DOHH2 (cell line): ENCODE data around the gene VPS51.

Experiments used
- H3F3A ChIP-seq: fragments of 200-600 bp; sonication (generic), shearing (Covaris generic); 2 replicates; pipeline ENCODE4 v1.6.0; 2016; ENCODE audit warnings: antibody characterized with exemption, mild to moderate bottlenecking; ENCODE audit not compliant: control insufficient read depth, insufficient read depth
- H3K27ac ChIP-seq: fragments of 200-600 bp; sonication (generic); 2 replicates; pipeline ENCODE4 v1.5.1; 2014; ENCODE audit warnings: low read depth, mild to moderate bottlenecking, low read length, moderate library complexity
- H3K27me3 ChIP-seq: fragments of 200-600 bp; sonication (generic); 2 replicates; pipeline ENCODE4 v1.6.1; 2014; ENCODE audit warnings: mild to moderate bottlenecking, low read length, mixed read lengths; ENCODE audit not compliant: control insufficient read depth
- H3K36me3 ChIP-seq: fragments of 200-600 bp; sonication (generic); 2 replicates; pipeline ENCODE4 v1.6.1; 2014; ENCODE audit warnings: mild to moderate bottlenecking, low read length, moderate library complexity, mixed read lengths; ENCODE audit not compliant: control insufficient read depth
- H3K4me1 ChIP-seq: fragments of 200-600 bp; sonication (generic); 2 replicates; pipeline ENCODE4 v1.6.1; 2014; ENCODE audit warnings: mild to moderate bottlenecking, low read length, mixed read lengths; ENCODE audit not compliant: control insufficient read depth
- H3K4me2 ChIP-seq: fragments of 200-600 bp; sonication (generic); 2 replicates; pipeline ENCODE4 v1.6.0; 2014; ENCODE audit warnings: mild to moderate bottlenecking, low read length, moderate library complexity
- H3K4me3 ChIP-seq: fragments of 200-600 bp; sonication (generic); 2 replicates; pipeline ENCODE4 v1.5.1; 2014; ENCODE audit warnings: mild to moderate bottlenecking, low read length, mixed read lengths
- H3K79me2 ChIP-seq: fragments of 200-600 bp; sonication (generic); 2 replicates; pipeline ENCODE4 v1.6.1; 2014; ENCODE audit warnings: mild to moderate bottlenecking, low read length, mixed read lengths; ENCODE audit not compliant: control insufficient read depth
- H3K9me2 ChIP-seq: fragments of 200-600 bp; sonication (generic); replicated peaks from 2 replicates; pipeline ENCODE4 v1.6.1; 2014; ENCODE audit warnings: mild to moderate bottlenecking, low read length, mixed read lengths; ENCODE audit not compliant: control insufficient read depth
- H3K9me3 ChIP-seq: fragments of 200-600 bp; sonication (generic); 2 replicates; pipeline ENCODE4 v1.6.1; 2014; ENCODE audit warnings: antibody characterized with exemption, low read length, mixed read lengths; ENCODE audit not compliant: control insufficient read depth, insufficient read depth
- H4K20me1 ChIP-seq: fragments of 200-600 bp; sonication (generic); 2 replicates; pipeline ENCODE4 v1.6.0; 2014; ENCODE audit warnings: low read depth, mild to moderate bottlenecking, antibody characterized with exemption, low read length, moderate library complexity; ENCODE audit not compliant: control insufficient read depth, insufficient read depth
- CTCF ChIP-seq: fragments of 200-600 bp; sonication (generic); IDR thresholded peaks from one replicate; pipeline ENCODE4 v1.5.1; 2014; ENCODE audit warnings: antibody characterized with exemption, mild to moderate bottlenecking, low read depth, low read length; ENCODE audit not compliant: poor library complexity, severe bottlenecking
- EZH2phosphoT487 ChIP-seq: fragments of 200-600 bp; sonication (generic); IDR thresholded peaks from 2 replicates; pipeline ENCODE4 v1.6.1; 2017; ENCODE audit warnings: borderline replicate concordance, mild to moderate bottlenecking, antibody characterized with exemption, low read length, moderate library complexity, mixed read lengths

VPS51 gene

DNA sequence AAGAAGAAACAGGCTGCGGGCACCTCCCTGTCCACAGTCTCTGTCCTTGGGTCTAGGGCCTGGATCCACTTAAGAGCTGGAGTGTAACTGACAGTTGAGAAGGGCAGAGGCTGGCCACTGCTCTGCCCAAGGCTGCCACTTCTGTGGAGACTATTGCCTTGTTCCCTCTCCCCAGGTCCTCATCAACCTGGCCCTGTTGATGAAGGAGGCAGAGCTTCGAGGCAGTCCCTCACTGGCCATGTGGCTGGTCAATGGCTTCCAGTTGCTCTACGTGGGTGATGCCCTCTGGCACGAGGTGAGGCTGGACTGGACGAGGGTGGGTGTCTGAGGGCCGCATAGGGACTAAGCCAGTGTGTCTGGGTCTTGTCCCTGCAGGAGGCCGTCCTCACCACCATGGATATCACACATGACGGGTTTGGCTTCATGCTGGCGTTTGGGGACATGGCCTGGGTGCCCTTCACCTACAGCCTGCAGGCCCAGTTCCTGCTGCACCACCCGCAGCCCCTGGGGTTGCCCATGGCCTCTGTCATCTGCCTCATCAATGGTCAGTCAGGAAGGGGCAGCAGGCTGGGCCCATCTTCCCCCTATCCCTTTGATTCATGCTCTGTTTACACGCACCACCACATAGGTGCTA, 18.6 kb downstream of the VPS51 start:
- H3K36me3 ChIP-seq = peaks cover 69% of the 10 kb centered on the region
- H3K4me1 ChIP-seq = peaks cover 74% of the 10 kb centered on the region
- no peaks in the 10 kb centered on the region for H3K9me3 ChIP-seq

GRCh38 chr11:65115361-65116082, 19.5 kb downstream of the VPS51 start:
- Histone ChIP-seq H3K4me3 (peak overlapping the region; percentile 85), H3K9me2 (no peaks in the 10 kb centered on the region), H3K36me3 (peaks cover 74% of the 10 kb centered on the region), H3K27me3 (no peaks in the 10 kb centered on the region), H4K20me1 (no peaks in the 10 kb centered on the region; the same call in 1 of the 2 replicates), H3K4me2 (peak overlapping the region; percentile 91), H3F3A (peaks cover 39% of the 10 kb centered on the region), H3K79me2 (peaks cover 67% of the 10 kb centered on the region), H3K9me3 (no peaks in the 10 kb centered on the region), H3K4me1 (peaks cover 78% of the 10 kb centered on the region), H3K27ac (no peak overlapping the region)
- TF ChIP-seq CTCF (no peak), EZH2phosphoT487 (no peak)

More for the DNA sequence above, 18.6 kb downstream of the VPS51 start:
- TF ChIP-seq EZH2phosphoT487 (no peak), CTCF (no peak)
- H3K9me2 ChIP-seq = no peaks in the 10 kb centered on the region
- no peak overlapping the region for H3K27ac ChIP-seq
- peaks cover 30% of the 10 kb centered on the region for H3F3A ChIP-seq
- H3K4me2 ChIP-seq = peak overlapping the region; percentile 98; the same call in 1 of the 2 replicates
- H3K79me2 ChIP-seq = peaks cover 58% of the 10 kb centered on the region
- no peaks in the 10 kb centered on the region for H3K27me3 ChIP-seq
- H4K20me1 ChIP-seq = no peaks in the 10 kb centered on the region
- no peak overlapping the region for H3K4me3 ChIP-seq

- peak overlapping the region; percentile 80 for H3K27ac ChIP-seq
- no peak for TF ChIP-seq CTCF
- no peak for TF ChIP-seq EZH2phosphoT487
- no peaks in the 10 kb centered on the region for H3K27me3 ChIP-seq
- peaks cover 45% of the 10 kb centered on the region for H3F3A ChIP-seq
- H4K20me1 ChIP-seq = peaks cover 3% of the 10 kb centered on the region; the same call in 1 of the 2 replicates
- H3K9me2 ChIP-seq = no peaks in the 10 kb centered on the region
- H3K4me1 ChIP-seq = peaks cover 74% of the 10 kb centered on the region
- peaks cover 77% of the 10 kb centered on the region for H3K79me2 ChIP-seq
- peak overlapping the region; percentile 91 for H3K4me2 ChIP-seq
- H3K36me3 ChIP-seq = peaks cover 76% of the 10 kb centered on the region
- H3K4me3 ChIP-seq = peak overlapping the region; percentile 85
- no peaks in the 10 kb centered on the region for H3K9me3 ChIP-seq
Measured at GRCh38 chr11:65116370-65117205, 20.6 kb downstream of the VPS51 start.
